ENCODE measurements around the gene ADRA2B.

The ADRA2B gene

GRCh38 chr2:96091141-96091710, 25.1 kb downstream of the ADRA2B start:
- H4K20me1 ChIP-seq (ENCODE audit: insufficient read depth, low read length), result no peaks in the 10 kb centered on the region
- no peak overlapping the region for H3K4me3 ChIP-seq (ENCODE audit: low read depth, low read length, poor library complexity, severe bottlenecking)
- H3F3A ChIP-seq (ENCODE audit: insufficient read depth, low read length), result no peaks in the 10 kb centered on the region
- H3K36me3 ChIP-seq (ENCODE audit: insufficient read depth, low read length), result no peaks in the 10 kb centered on the region
- H3K79me2 ChIP-seq (ENCODE audit: insufficient read depth, low read length), result no peaks in the 10 kb centered on the region
- no peak overlapping the region for H3K4me2 ChIP-seq (ENCODE audit: low read length)
- H3K9me2 ChIP-seq (ENCODE audit: low read depth, low read length), result no peaks in the 10 kb centered on the region
- H3K27me3 ChIP-seq (ENCODE audit: insufficient read depth, low read length), result peaks cover 17% of the 10 kb centered on the region; the same call in 1 of the 2 replicates
- TF ChIP-seq CTCF (IDR thresholded peaks at IDR 0.05; ENCODE audit: low read length) (no peak), EZH2 (IDR thresholded peaks at IDR 0.05; ENCODE audit: borderline replicate concordance, low read length) (no peak)
- no peak overlapping the region for H3K27ac ChIP-seq (ENCODE audit: low read depth, low read length, poor library complexity, severe bottlenecking)
- no peak overlapping the region for H2AFZ ChIP-seq (ENCODE audit: low read length)
- H3K9me3 ChIP-seq (ENCODE audit: low read length), result no peaks in the 10 kb centered on the region
- no peaks in the 10 kb centered on the region for H3K4me1 ChIP-seq (ENCODE audit: insufficient read depth, low read length, severe bottlenecking)
- no peak overlapping the region for H3K9ac ChIP-seq (ENCODE audit: low read length)

DNA sequence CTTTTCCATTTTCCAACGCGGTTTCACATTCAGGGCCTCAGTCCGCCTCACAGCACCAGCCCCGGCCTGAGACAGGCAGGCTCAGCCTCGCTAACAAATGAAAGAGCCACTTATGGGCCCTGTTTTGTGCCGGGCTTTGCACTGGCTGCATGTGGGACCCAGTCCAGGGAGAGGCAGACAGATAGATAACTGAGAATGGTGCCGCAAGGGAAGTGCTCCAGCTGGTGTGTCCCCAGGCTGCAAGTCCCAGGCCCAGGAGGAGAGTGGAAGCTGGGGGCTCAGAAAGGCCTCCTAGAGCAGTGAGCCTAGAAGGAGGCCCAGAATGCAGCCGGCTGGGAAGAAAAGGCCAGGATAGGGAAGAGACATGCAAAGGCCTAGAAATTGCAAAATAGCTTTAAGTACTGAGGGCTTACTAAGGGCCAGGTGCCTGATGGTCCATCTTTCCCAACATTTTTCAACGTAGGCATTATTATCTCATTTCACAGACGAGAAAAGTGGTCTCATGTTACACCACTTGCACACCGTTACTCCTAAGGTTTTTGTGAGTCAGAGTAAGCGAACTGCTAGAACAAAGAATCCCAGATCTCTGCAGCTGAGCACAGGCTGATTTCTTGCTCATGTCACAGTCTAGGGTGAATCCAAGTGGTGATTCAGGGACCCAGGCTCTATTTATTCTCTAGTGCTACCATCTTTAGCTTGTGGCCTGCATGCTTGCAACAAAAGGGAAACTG, 26.0 kb downstream of the ADRA2B start:
- Histone ChIP-seq H3K27me3 (ENCODE audit: insufficient read depth, low read length) (peaks cover 17% of the 10 kb centered on the region; the same call in 1 of the 2 replicates), H3K4me2 (ENCODE audit: low read length) (no peak overlapping the region), H3K9ac (ENCODE audit: low read length) (no peak overlapping the region), H3K9me2 (ENCODE audit: low read depth, low read length) (no peaks in the 10 kb centered on the region), H3K9me3 (ENCODE audit: low read length) (no peaks in the 10 kb centered on the region), H3K4me1 (ENCODE audit: insufficient read depth, low read length, severe bottlenecking) (no peaks in the 10 kb centered on the region), H4K20me1 (ENCODE audit: insufficient read depth, low read length) (no peaks in the 10 kb centered on the region), H2AFZ (ENCODE audit: low read length) (no peak overlapping the region), H3K4me3 (ENCODE audit: low read depth, low read length, poor library complexity, severe bottlenecking) (no peak overlapping the region), H3K79me2 (ENCODE audit: insufficient read depth, low read length) (no peaks in the 10 kb centered on the region), H3F3A (ENCODE audit: insufficient read depth, low read length) (no peaks in the 10 kb centered on the region), H3K27ac (ENCODE audit: low read depth, low read length, poor library complexity, severe bottlenecking) (no peak overlapping the region), H3K36me3 (ENCODE audit: insufficient read depth, low read length) (no peaks in the 10 kb centered on the region)
- TF ChIP-seq CTCF (IDR thresholded peaks at IDR 0.05; ENCODE audit: low read length), result no peak
- no peak for TF ChIP-seq EZH2 (IDR thresholded peaks at IDR 0.05; ENCODE audit: borderline replicate concordance, low read length)

- no peaks in the 10 kb centered on the region for H3K9me2 ChIP-seq (ENCODE audit: low read depth, low read length)
- no peak overlapping the region for H2AFZ ChIP-seq (ENCODE audit: low read length)
- H3K4me3 ChIP-seq (ENCODE audit: low read depth, low read length, poor library complexity, severe bottlenecking), result no peak overlapping the region
- H3K27me3 ChIP-seq (ENCODE audit: insufficient read depth, low read length), result peaks cover 17% of the 10 kb centered on the region; the same call in 1 of the 2 replicates
- H3K36me3 ChIP-seq (ENCODE audit: insufficient read depth, low read length), result no peaks in the 10 kb centered on the region
- H4K20me1 ChIP-seq (ENCODE audit: insufficient read depth, low read length), result no peaks in the 10 kb centered on the region
- TF ChIP-seq CTCF (IDR thresholded peaks at IDR 0.05; ENCODE audit: low read length) (no peak), EZH2 (IDR thresholded peaks at IDR 0.05; ENCODE audit: borderline replicate concordance, low read length) (no peak)
- H3K9me3 ChIP-seq (ENCODE audit: low read length), result no peaks in the 10 kb centered on the region
- no peak overlapping the region for H3K27ac ChIP-seq (ENCODE audit: low read depth, low read length, poor library complexity, severe bottlenecking)
- H3K4me2 ChIP-seq (ENCODE audit: low read length), result no peak overlapping the region
- H3K9ac ChIP-seq (ENCODE audit: low read length), result no peak overlapping the region
- H3K79me2 ChIP-seq (ENCODE audit: insufficient read depth, low read length), result no peaks in the 10 kb centered on the region
- no peaks in the 10 kb centered on the region for H3F3A ChIP-seq (ENCODE audit: insufficient read depth, low read length)
- H3K4me1 ChIP-seq (ENCODE audit: insufficient read depth, low read length, severe bottlenecking), result no peaks in the 10 kb centered on the region
These were observed 26.8 kb downstream of the ADRA2B start for GRCh38 chr2:96089356-96090195.

Data from OCI-LY1 (cell line).